GM12891 (cell line): Measurements from ENCODE around the gene SLC8B1.
A peak's percentile ranks its signal among the peaks of the same experiment; 100 is the strongest.

Experiments
- DNase-seq: peaks from one replicate; pipeline ENCODE4 v3.0.0; 2011; ENCODE audit warnings: low spot score; ENCODE audit not compliant: insufficient read length
- FAIRE-seq: peaks from 2 replicates; lab custom pipeline; 2011; peaks lifted over from hg19 to GRCh38; lab: Jason Lieb, UNC
- PAX5 ChIP-seq: IDR thresholded peaks from 2 replicates; pipeline ENCODE4 v1.6.1; 2011; ENCODE audit warnings: low read length, moderate library complexity, mild to moderate bottlenecking; ENCODE audit not compliant: insufficient read depth, severe bottlenecking
- POLR2A ChIP-seq: IDR thresholded peaks from 2 replicates; pipeline ENCODE4 v1.6.1; 2011; ENCODE audit warnings: low read depth, low read length, control low read depth
- POLR2AphosphoS5 ChIP-seq: IDR thresholded peaks from 2 replicates; pipeline ENCODE4 v1.6.1; 2011; ENCODE audit warnings: low read depth, low read length, control low read depth
- POU2F2 ChIP-seq: IDR thresholded peaks from 2 replicates; pipeline ENCODE4 v1.6.1; 2011; ENCODE audit warnings: low read depth, mild to moderate bottlenecking, control low read depth, low read length, moderate library complexity
- SPI1 ChIP-seq: IDR thresholded peaks from 2 replicates; pipeline ENCODE4 v1.6.1; 2011; ENCODE audit warnings: low read depth, low read length, control low read depth
- TAF1 ChIP-seq: IDR thresholded peaks from 2 replicates; pipeline ENCODE4 v1.6.1; 2011; ENCODE audit warnings: low read depth, low read length, control low read depth

SLC8B1 gene

DNA sequence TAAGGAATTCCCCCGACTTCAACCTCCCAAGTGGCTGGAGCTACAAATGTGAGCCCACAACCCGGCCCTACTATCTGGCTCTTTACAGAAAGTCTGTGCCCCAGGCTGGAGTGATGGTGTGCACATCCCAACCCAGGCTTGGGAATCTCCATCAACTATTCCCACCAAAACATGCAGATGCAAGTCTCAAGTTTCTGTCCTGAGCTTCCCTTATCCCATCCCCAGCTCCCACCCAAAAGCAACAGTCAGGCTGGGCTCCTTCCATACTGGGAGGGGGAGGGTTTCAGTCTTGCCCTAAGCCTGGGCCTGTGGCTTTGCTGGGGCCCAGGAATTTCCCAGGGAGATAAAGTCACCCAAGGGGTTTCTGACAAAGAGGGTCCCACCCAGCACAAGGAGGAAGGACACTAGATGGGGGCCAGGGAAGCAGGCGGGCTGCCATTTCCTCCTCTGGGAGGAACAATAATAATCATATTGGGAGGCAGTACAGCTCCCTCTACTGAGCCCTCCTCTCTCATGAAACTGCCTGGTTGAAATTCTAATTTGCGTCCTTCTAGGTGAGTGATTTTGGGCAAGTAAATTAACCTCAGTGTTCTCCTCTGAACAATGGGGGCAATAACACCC is 8.0 kb downstream of the SLC8B1 start:
- FAIRE-seq (no peak), DNase-seq (no peak)
- TF ChIP-seq POLR2A (no peak), SPI1 (no peak)

DNA sequence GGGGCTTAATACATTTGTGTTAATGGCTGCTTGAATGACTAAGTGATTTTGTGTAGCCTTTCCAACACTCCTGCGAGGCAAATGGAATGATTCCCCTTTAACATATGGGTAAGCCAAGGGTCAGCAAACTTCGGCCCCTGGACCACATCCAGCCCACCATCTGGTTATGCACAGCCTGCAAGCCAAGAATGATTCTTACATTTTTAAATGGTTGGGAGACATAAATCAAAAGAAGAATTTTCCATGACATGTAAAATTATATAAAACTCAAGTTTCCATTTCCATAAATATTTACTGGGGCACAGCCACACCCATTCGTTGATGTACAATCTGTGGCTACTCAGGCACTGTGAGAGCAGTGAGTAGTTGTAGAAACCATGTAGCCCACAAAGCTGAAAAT is 9.0 kb downstream of the SLC8B1 start:
- DNase-seq, result no peak
- FAIRE-seq, result no peak
- TF ChIP-seq POLR2A (no peak), SPI1 (no peak), TAF1 (no peak), PAX5 (no peak), POU2F2 (no peak), POLR2AphosphoS5 (no peak)

DNA sequence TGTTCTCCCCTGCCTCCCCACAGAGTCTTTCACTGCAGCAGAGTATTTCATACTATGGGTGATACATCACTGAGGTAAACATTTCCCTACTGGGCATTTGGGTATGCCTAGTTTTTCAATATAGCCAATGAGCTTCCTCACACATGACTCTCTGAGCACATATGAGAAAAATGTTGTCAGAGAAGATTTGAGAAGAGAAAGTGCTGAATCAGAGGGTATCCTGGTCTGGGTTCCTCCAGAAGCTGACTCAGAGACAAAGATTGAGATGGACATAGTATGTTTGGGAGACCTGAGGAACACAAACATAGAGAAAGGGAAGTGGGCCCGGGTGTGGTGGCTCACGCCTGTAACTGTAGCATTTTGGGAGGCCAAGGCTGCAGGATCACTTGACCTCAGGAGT is 12.6 kb downstream of the SLC8B1 start:
- TF ChIP-seq POLR2A, result no peak
- TF ChIP-seq POU2F2, result no peak
- TF ChIP-seq PAX5, result no peak
- no peak for TF ChIP-seq POLR2AphosphoS5
- 0 out of 2 replicates have a peak, but pooled peaks have one; percentile 23 for TF ChIP-seq SPI1
- TF ChIP-seq TAF1, result no peak
- FAIRE-seq (no peak), DNase-seq (no peak)

DNA sequence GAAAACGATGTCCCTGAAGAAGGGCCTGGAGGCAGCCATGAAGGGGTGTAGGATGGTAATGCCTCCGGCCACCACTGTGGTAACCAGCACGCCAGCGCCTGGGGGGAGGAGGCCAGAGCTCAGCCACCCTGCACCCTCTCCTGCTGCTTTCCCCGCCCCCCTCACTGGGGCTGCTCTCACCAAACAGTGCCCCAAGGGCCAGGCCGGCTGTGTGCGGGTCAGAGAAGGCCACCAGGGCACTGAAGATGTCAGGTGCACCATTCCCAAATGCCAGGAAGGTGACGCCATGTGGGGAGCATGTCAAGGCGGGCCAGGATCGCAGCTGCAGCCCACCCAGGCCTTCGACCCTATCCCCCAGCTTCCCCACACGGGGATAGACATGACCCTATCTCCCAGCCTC is 14.5 kb downstream of the SLC8B1 start:
- TF ChIP-seq SPI1 (no peak), PAX5 (no peak), POLR2A (no peak), POU2F2 (no peak), POLR2AphosphoS5 (no peak), TAF1 (no peak)
- DNase-seq, result no peak
- FAIRE-seq, result no peak

DNA sequence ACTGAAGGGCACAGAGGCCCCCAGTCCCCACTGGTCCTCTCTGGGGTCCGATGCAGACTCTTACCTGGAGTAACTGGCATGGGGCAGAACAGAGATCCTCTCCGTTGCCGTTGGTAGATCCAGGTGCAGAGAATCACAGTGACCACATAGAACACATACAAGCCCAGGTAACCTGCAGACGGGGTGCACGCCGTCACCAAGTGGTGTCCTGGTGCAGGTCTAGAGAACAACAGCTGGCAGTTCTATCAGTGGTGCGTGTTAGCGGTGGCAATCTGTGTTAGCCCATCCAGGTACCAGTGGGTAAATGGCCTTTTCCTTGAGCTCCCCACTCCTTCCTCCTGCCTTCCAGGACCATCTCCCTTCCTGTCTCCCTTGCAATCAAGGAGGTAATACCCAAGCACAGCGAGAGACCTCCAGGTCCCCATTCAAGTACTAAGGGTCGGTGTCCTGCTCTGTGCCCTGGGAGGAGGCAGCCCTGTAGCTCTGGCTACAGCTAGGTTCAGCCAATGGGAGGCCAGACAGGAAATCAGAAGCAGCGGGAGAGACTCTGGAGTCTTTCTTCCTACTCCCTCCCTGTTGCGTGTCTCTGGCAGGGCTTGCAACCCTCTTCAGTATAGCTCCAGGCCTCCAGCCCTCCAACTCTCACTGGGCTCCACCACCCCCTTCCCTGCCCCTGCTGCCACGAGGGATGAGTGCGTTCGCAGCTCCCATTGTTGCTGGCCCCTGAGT is 15.8 kb downstream of the SLC8B1 start:
- FAIRE-seq, result no peak
- no peak for DNase-seq
- TF ChIP-seq POLR2A, result no peak
- no peak for TF ChIP-seq POLR2AphosphoS5

DNA sequence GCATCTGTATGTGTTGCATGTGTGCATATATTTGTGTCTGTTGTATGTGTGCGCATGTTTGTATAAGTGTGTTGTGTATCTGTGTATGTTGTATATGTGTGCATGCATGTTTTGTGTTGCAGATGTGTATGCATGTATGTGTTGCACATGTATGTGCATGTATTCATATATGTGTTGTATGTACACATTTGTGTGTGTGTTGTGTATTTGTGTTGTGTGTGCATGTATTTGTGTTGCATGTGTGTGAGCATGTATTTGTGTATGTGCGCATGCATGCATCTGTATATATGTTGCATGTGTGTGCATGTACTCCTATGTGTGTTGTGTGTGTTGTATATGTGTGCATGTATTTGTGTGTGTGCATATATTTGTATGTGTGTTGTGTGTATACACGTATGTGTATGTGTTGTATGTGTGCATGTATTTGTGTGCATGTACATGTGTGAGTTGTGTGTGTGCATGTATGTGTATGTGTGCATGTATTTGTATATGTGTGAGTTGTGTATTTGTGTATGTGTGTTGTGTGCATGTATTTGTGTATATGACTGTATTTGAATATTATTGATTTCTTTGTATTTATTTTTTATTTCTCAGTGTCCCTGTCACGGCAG is 16.8 kb downstream of the SLC8B1 start:
- TF ChIP-seq SPI1 (no peak), POLR2AphosphoS5 (no peak), POLR2A (no peak), PAX5 (no peak), TAF1 (no peak), POU2F2 (no peak)
- DNase-seq, result no peak
- FAIRE-seq, result peak; percentile 85

DNA sequence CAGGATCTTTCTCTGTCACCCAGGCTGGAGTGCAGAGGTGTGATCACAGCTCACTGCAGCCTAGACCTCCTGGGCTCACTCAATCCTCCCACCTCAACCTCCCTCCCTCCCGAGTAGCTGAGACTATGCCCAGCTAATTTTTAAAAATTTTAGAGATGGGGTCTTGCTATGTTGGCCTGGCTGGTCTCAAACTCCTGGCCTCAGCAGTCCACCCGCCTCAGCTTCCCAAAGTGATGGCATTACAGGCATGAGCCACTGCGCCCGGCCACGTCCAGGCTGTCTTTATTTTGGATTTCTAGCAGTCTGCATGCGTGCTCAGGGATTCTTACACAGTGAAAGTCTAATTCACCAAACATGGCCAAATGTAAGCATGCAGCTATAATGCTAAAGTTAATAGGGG is 17.8 kb downstream of the SLC8B1 start:
- no peak for FAIRE-seq
- TF ChIP-seq POU2F2 (no peak), POLR2AphosphoS5 (no peak), TAF1 (no peak), POLR2A (no peak), PAX5 (no peak), SPI1 (no peak)
- DNase-seq, result no peak

DNA sequence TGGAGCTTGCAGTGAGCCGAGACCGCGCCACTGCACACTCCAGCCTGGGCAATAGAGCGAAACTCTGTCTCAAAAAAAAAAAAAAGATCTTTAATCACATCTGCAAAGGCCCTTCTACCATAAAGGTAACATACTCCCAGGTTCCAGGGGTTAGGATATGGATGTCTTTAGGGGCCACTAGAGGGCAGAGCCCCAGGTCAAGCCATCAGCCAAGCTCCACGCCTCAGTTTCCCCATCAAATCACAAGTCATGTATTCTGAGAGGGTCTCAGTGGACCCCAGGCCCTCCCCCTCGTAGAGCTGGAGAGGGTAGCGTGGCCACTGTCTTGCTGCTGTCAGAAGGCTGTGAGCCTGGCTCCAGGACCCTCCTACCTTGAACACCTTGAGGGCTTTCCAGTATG is 18.8 kb downstream of the SLC8B1 start:
- TF ChIP-seq POU2F2 (no peak), SPI1 (no peak), POLR2A (no peak), POLR2AphosphoS5 (no peak), TAF1 (no peak), PAX5 (no peak)
- DNase-seq (no peak), FAIRE-seq (no peak)

DNA sequence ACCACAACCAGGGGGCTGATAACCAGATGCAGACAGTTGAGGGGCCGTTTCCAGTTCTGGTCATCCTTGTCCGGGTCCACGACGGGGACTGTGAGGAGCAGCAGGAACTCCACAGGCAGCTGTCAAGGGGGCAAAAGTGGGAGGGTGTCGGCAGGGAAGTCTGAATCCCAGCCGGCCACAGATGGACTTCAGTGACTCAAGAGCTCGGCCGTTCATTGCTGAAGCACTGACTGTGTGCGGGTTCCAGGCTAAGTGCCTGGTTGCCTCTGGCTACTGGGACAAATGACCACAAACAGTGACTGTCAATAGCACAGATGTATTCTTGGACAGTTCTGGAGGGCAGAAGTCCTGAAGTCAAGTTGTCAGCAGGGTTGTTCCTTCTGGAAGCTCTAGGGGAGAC is 19.6 kb downstream of the SLC8B1 start:
- no peak for DNase-seq
- FAIRE-seq, result no peak
- no peak for TF ChIP-seq POU2F2

DNA sequence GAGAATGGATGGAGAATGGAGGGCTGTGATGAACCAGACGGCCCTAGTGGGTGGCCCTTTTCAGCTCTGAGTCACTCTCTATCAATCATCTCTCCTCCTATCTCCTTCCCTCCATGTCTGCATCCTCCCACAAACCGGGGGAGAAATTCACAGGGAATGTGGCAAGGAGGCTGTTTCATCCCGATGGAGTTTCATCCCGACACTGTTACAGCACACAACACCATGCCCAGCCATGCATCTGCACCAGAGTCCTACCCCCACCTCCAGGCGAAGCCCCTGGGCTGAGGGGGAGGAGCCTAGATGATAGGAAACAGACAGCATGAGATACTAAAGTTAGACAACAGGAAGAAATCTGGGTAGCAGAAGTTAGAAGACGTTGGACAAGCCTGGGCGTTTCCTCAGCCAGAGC is 20.8 kb downstream of the SLC8B1 start:
- DNase-seq, result no peak

More for the DNA sequence above, 20.8 kb downstream of the SLC8B1 start:
- no peak for FAIRE-seq
- TF ChIP-seq POU2F2 (no peak), SPI1 (no peak), PAX5 (no peak), POLR2A (no peak)
